ENCODE results near the gene RPS18.
A peak's percentile ranks its signal among the peaks of the same experiment; 100 is the strongest.

The RPS18 gene

DNA sequence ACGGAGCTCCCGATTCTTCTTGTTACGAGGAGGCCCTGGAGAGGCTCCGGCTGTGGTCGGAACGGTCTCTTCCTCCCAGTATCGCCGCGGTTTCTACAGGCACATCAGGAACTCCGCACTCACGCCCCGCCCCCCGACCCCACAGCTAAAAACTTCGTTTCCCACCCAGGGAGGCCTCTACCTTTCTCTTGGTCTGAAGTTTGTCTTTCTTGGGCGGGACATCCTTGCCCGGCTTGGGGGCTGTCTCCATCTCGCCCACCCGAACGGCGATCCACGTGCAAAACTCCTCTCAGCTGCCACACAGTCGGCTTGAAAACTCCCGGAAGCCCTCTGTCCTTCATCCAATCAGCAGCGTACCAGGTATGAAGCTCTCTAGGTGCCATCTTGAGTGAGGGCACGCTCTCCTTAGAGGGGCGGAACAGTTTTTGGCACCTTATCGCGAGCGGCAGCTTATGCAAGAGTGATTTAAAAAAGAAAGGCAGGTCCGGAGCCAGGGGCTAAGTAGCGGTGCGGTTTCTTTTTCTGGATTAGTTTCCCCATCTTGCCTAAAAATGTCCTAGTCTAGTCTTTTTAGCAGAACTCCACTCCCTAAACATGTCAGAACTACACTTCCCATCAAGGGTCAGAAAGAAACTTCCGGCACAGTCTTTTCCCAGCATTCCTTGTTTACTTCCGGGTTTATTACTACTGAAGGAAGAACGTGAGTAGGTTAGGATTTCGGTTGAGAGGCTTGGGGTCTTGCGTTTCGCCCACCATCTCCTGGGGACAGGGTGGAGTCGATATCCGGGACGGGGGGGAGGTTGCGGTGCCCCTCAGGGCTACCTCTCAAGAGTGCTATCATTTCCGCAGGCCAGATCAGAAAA is 17.3 kb downstream of the RPS18 start, which contains the start of the genes PFDN6 and WDR46:
PFDN6 (plus strand) TSS at position 681 of the 863 bp plus-strand sequence. CDS start 256 bp downstream, outside the sequence.
WDR46 (minus strand) TSS at position 319 of the 863 bp plus-strand sequence; CDS start at position 250, 69 bp downstream.
- ATAC-seq: peak; percentile 96
- no peak for TF ChIP-seq CREB5 (CRISPR knock-in tag; IDR thresholded peaks at IDR 0.05; ENCODE audit: low read depth)
- peak; percentile 68; the same call in 1 of the 2 replicates for TF ChIP-seq PPARA (CRISPR knock-in tag; IDR thresholded peaks at IDR 0.05; ENCODE audit: borderline replicate concordance)

DNA sequence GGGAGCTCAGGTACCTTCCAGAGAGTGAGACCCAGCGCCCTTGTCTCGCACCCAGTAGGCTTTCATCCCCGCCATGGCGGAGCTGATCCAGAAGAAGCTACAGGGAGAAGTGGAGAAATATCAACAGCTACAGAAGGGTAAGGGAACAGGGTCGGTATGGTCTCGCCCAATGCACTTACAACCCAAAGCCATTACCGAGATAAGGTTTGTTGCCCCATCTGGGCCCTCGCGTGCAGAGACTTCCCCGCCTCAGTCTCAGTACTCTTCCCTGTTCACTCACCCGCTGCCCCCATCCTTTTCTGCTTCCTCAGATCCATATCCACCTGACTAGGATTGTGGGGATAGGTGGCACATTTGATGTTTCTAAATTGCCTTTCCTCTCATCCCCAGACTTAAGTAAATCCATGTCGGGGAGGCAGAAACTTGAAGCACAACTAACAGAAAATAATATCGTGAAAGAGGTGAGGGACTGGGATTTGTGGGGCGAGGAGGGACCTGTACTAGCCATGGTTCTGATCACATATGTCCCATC is 18.0 kb downstream of the RPS18 start:
- no peak for TF ChIP-seq OSR1 (CRISPR knock-in tag; IDR thresholded peaks at IDR 0.05)
- TF ChIP-seq TCF4 (CRISPR knock-in tag; IDR thresholded peaks at IDR 0.05; ENCODE audit: borderline replicate concordance): no peak
- no peak for TF ChIP-seq CSDC2 (CRISPR knock-in tag; IDR thresholded peaks at IDR 0.05)
- no peak for TF ChIP-seq ZNF565 (CRISPR knock-in tag; conservative IDR thresholded peaks at IDR 0.05; ENCODE audit: low read depth)
- TF ChIP-seq SNAI2 (CRISPR knock-in tag; IDR thresholded peaks at IDR 0.05): no peak
- TF ChIP-seq, protein P1, sequence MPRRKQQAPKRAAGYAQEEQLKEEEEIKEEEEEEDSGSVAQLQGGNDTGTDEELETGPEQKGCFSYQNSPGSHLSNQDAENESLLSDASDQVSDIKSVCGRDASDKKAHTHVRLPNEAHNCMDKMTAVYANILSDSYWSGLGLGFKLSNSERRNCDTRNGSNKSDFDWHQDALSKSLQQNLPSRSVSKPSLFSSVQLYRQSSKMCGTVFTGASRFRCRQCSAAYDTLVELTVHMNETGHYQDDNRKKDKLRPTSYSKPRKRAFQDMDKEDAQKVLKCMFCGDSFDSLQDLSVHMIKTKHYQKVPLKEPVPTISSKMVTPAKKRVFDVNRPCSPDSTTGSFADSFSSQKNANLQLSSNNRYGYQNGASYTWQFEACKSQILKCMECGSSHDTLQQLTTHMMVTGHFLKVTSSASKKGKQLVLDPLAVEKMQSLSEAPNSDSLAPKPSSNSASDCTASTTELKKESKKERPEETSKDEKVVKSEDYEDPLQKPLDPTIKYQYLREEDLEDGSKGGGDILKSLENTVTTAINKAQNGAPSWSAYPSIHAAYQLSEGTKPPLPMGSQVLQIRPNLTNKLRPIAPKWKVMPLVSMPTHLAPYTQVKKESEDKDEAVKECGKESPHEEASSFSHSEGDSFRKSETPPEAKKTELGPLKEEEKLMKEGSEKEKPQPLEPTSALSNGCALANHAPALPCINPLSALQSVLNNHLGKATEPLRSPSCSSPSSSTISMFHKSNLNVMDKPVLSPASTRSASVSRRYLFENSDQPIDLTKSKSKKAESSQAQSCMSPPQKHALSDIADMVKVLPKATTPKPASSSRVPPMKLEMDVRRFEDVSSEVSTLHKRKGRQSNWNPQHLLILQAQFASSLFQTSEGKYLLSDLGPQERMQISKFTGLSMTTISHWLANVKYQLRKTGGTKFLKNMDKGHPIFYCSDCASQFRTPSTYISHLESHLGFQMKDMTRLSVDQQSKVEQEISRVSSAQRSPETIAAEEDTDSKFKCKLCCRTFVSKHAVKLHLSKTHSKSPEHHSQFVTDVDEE (CRISPR knock-in tag; IDR thresholded peaks at IDR 0.05): no peak
- TF ChIP-seq TOX (CRISPR knock-in tag; IDR thresholded peaks at IDR 0.05; ENCODE audit: borderline replicate concordance): no peak
- TF ChIP-seq, protein P2, sequence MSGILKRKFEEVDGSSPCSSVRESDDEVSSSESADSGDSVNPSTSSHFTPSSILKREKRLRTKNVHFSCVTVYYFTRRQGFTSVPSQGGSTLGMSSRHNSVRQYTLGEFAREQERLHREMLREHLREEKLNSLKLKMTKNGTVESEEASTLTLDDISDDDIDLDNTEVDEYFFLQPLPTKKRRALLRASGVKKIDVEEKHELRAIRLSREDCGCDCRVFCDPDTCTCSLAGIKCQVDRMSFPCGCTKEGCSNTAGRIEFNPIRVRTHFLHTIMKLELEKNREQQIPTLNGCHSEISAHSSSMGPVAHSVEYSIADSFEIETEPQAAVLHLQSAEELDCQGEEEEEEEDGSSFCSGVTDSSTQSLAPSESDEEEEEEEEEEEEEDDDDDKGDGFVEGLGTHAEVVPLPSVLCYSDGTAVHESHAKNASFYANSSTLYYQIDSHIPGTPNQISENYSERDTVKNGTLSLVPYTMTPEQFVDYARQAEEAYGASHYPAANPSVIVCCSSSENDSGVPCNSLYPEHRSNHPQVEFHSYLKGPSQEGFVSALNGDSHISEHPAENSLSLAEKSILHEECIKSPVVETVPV (CRISPR knock-in tag; IDR thresholded peaks at IDR 0.05): no peak
- ATAC-seq: peak; percentile 31

GRCh38 chr6:33290459-33290858 is 18.6 kb downstream of the RPS18 start:
- TF ChIP-seq RARB (CRISPR knock-in tag; IDR thresholded peaks at IDR 0.05) (no peak), GLIS3 (CRISPR knock-in tag; IDR thresholded peaks at IDR 0.05) (no peak), TCF4 (CRISPR knock-in tag; IDR thresholded peaks at IDR 0.05; ENCODE audit: borderline replicate concordance) (no peak), ZFP30 (CRISPR knock-in tag; IDR thresholded peaks at IDR 0.05) (no peak), ISL1 (CRISPR knock-in tag; IDR thresholded peaks at IDR 0.05) (no peak)
- no peak for ATAC-seq

DNA sequence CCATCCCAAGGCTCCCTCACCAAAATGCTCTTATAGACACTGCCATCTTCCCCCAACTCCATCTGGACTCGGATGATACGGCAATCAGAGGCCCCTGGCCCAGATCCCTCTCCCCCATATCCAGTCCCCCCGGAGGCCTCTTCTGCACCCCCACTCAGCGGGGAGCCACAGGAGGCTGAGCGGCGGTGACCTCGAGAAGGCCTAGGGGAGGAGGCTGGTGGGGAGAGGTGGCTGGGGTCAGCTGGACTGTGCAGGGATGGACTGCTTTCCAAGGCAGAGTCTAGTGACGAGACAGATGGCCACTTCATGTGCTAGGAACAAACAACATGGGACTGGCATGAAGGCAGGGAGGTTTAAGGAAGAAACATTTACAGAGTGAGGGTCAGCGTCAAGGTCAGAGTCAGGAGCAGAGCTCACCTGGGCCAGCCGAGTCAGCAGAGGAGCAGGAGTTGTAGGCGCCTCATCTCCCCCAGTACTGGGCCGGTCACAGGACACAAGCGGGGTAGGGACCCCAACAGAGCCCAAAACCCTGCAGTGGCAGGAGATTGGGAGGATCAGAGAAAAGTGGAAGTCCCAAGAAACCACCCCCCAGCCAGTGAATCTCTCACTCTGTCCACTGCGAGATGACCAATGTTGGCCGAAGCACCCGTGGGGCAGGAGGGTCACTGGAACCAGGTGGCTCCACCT is 21.3 kb downstream of the RPS18 start:
- TF ChIP-seq ZFP3 (CRISPR knock-in tag; IDR thresholded peaks at IDR 0.05) (no peak), ESRRG (CRISPR knock-in tag; IDR thresholded peaks at IDR 0.05) (no peak)

DNA sequence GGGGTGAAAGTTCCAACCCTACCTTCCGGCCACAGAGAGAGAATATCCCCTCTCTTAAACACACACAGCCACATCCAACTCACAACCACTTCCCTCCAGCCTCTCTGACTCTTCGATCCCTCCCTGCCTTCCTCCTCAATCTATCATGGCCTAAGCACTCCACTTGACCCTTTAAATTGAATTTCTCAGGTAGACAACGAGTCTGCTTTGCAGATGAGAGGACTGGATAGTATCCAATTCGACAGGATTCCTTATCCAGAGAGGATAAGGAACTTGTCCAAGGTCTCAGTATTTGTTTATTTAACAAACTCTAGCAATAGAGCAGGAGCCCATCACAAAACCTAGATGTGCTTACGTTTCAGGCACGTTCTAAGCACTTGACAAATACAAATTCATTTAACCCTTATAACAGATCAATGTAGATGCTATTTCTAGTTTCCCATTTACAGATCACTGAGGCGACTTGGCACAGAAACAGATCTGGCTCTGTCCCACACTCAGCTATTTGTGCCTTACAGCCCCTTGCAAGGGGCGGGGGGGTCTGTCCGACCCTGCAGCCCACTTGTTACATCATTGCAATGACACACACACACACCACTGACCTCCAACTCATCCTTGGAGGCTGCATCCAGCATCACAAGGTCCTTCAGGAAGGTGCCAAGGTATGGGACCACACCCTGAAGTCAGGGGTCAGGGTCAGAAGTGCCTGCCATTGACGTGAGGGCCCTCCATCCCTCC is 22.4 kb downstream of the RPS18 start:
- no peak for ATAC-seq
- TF ChIP-seq, protein P2 (CRISPR knock-in tag; IDR thresholded peaks at IDR 0.05): no peak
- TF ChIP-seq, protein P3, sequence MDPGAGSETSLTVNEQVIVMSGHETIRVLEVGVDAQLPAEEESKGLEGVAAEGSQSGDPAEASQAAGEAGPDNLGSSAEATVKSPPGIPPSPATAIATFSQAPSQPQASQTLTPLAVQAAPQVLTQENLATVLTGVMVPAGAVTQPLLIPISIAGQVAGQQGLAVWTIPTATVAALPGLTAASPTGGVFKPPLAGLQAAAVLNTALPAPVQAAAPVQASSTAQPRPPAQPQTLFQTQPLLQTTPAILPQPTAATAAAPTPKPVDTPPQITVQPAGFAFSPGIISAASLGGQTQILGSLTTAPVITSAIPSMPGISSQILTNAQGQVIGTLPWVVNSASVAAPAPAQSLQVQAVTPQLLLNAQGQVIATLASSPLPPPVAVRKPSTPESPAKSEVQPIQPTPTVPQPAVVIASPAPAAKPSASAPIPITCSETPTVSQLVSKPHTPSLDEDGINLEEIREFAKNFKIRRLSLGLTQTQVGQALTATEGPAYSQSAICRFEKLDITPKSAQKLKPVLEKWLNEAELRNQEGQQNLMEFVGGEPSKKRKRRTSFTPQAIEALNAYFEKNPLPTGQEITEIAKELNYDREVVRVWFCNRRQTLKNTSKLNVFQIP (CRISPR knock-in tag; IDR thresholded peaks at IDR 0.05; ENCODE audit: borderline replicate concordance, low read depth): no peak
- no peak for TF ChIP-seq ZFP3 (CRISPR knock-in tag; IDR thresholded peaks at IDR 0.05)
- no peak for TF ChIP-seq RARB (CRISPR knock-in tag; IDR thresholded peaks at IDR 0.05)
- TF ChIP-seq OSR1 (CRISPR knock-in tag; IDR thresholded peaks at IDR 0.05): no peak
- no peak for TF ChIP-seq GLIS3 (CRISPR knock-in tag; IDR thresholded peaks at IDR 0.05)
- TF ChIP-seq, protein P1 (CRISPR knock-in tag; IDR thresholded peaks at IDR 0.05): no peak
- TF ChIP-seq TOX (CRISPR knock-in tag; IDR thresholded peaks at IDR 0.05; ENCODE audit: borderline replicate concordance): no peak

More for the DNA sequence above, 21.3 kb downstream of the RPS18 start:
- ATAC-seq: no peak
